Mesenchymal stem cell (in vitro differentiated cells and primary cell): Measurements from ENCODE around the gene MAN1C1.
"Not testable (repeated sequence)": the region's sequence is repeated elsewhere in the genome, so short reads cannot be mapped to it uniquely, and the experiment has no call there.

ENCODE experiments used
- DNase-seq: peaks from one replicate; pipeline ENCODE4 v3.0.0-alpha.2; 2013
- H2AFZ ChIP-seq: one replicate; pipeline ENCODE4 v1.6.1; 2013; ENCODE audit warnings: low read depth, mild to moderate bottlenecking, control low read depth, inconsistent platforms, low read length, moderate library complexity
- H2AK5ac ChIP-seq: 2 replicates; pipeline ENCODE4 v1.6.1; 2013; ENCODE audit warnings: low read length, moderate library complexity, mild to moderate bottlenecking, inconsistent platforms; ENCODE audit not compliant: severe bottlenecking
- H2BK120ac ChIP-seq: one replicate; pipeline ENCODE4 v1.6.1; 2013; ENCODE audit warnings: low read depth, mild to moderate bottlenecking, inconsistent platforms, low read length, moderate library complexity
- H2BK12ac ChIP-seq, 2 experiments: one replicate each; pipeline ENCODE4 v1.6.1; 2013; ENCODE audit warnings: inconsistent platforms in 2 of 2, low read length in 2 of 2, mild to moderate bottlenecking in 2 of 2, moderate library complexity in 2 of 2, control low read depth in 1 of 2
- H2BK15ac ChIP-seq: one replicate; pipeline ENCODE4 v1.6.1; 2013; ENCODE audit warnings: mild to moderate bottlenecking, low read depth, inconsistent platforms; ENCODE audit not compliant: poor library complexity, severe bottlenecking
- H2BK5ac ChIP-seq: 2 replicates; pipeline ENCODE4 v1.6.1; 2013; ENCODE audit warnings: low read depth, mild to moderate bottlenecking, low read length, control low read depth, inconsistent platforms; ENCODE audit not compliant: poor library complexity, severe bottlenecking
- H3K14ac ChIP-seq, 2 experiments: one replicate each; pipeline ENCODE4 v1.6.1; 2013; ENCODE audit warnings: inconsistent platforms in 2 of 2, low read length in 2 of 2, control low read depth in 1 of 2, mild to moderate bottlenecking in 1 of 2, moderate library complexity in 1 of 2
- H3K18ac ChIP-seq, 2 experiments: one replicate each; pipeline ENCODE4 v1.6.1; 2013; ENCODE audit warnings: inconsistent platforms in 2 of 2, low read length in 2 of 2, control low read depth in 1 of 2, low read depth in 1 of 2, mild to moderate bottlenecking in 1 of 2
- H3K23ac ChIP-seq, 2 experiments: one replicate each; pipeline ENCODE4 v1.6.1; 2013; ENCODE audit warnings: inconsistent platforms in 2 of 2, low read length in 2 of 2, mild to moderate bottlenecking in 2 of 2, moderate library complexity in 2 of 2, control low read depth in 1 of 2
- H3K27ac ChIP-seq: 2 replicates; pipeline ENCODE4 v1.5.1; 2013; ENCODE audit warnings: mild to moderate bottlenecking, moderate library complexity, low read length, control low read depth, inconsistent platforms; ENCODE audit not compliant: poor library complexity, severe bottlenecking
- H3K27me3 ChIP-seq, 2 experiments: 2 replicates each; pipeline versions ENCODE4 v1.6.1 to v1.7.0; 2013; ENCODE audit warnings: low read length in 2 of 2, mild to moderate bottlenecking in 2 of 2, moderate library complexity in 2 of 2, control low read depth in 1 of 2, inconsistent platforms in 1 of 2; ENCODE audit not compliant: control insufficient read depth in 1 of 2, insufficient read depth in 1 of 2
- H3K36me3 ChIP-seq, 2 experiments: 2 replicates each; pipeline versions ENCODE4 v1.6.1 to v1.7.0; 2013; ENCODE audit warnings: low read length in 2 of 2, control low read depth in 1 of 2, inconsistent platforms in 1 of 2, low read depth in 1 of 2, mild to moderate bottlenecking in 1 of 2; ENCODE audit not compliant: insufficient read depth in 2 of 2, control insufficient read depth in 1 of 2
- H3K4ac ChIP-seq, 2 experiments: one replicate each; pipeline ENCODE4 v1.6.1; 2013; ENCODE audit warnings: inconsistent platforms in 2 of 2, low read length in 2 of 2, mild to moderate bottlenecking in 2 of 2, moderate library complexity in 2 of 2, control low read depth in 1 of 2, low read depth in 1 of 2
- H3K4me1 ChIP-seq: 2 replicates; pipeline ENCODE4 v1.6.1; 2013; ENCODE audit warnings: low read depth, low read length, control low read depth; ENCODE audit not compliant: control insufficient read depth, insufficient read depth
- H3K4me2 ChIP-seq: 2 replicates; pipeline ENCODE4 v1.6.1; 2013; ENCODE audit warnings: low read length, mild to moderate bottlenecking, inconsistent platforms; ENCODE audit not compliant: poor library complexity, severe bottlenecking
- H3K4me3 ChIP-seq, 2 experiments: 2 replicates each; pipeline versions ENCODE4 v1.5.1 to v1.7.0; 2013; ENCODE audit warnings: low read length in 2 of 2, mild to moderate bottlenecking in 2 of 2, control low read depth in 1 of 2, low read depth in 1 of 2; ENCODE audit not compliant: insufficient read depth in 1 of 2
- H3K79me1 ChIP-seq: replicated peaks from 2 replicates; pipeline ENCODE4 v1.6.1; 2013; ENCODE audit warnings: mild to moderate bottlenecking, control low read depth, low read length, inconsistent platforms; ENCODE audit not compliant: poor library complexity, severe bottlenecking
- H3K9ac ChIP-seq: 2 replicates; pipeline ENCODE4 v1.7.0; 2013; ENCODE audit warnings: mild to moderate bottlenecking, low read length, moderate library complexity
- H3K9me3 ChIP-seq: 2 replicates; pipeline ENCODE4 v1.7.0; 2013; ENCODE audit warnings: mild to moderate bottlenecking, low read length; ENCODE audit not compliant: control insufficient read depth
- H4K8ac ChIP-seq: one replicate; pipeline ENCODE4 v1.6.1; 2013; ENCODE audit warnings: inconsistent platforms, mild to moderate bottlenecking, low read length, moderate library complexity
- H4K91ac ChIP-seq: one replicate; pipeline ENCODE4 v1.6.1; 2013; ENCODE audit warnings: mild to moderate bottlenecking, low read length, inconsistent platforms
- WGBS: methylation state at CpG from one replicate; pipeline ENCODE4 v1.1.7; 2013; ENCODE audit warnings: mixed read lengths; 5-methylcytosine and 5-hydroxymethylcytosine counted together

MAN1C1 gene

GRCh38 chr1:25586181-25586588 lies 30.4 kb upstream of the MAN1C1 start:
- 84% methylated on average over 13 of the region's 16 CpGs for WGBS
- Histone ChIP-seq H3K4me3 (no peak overlapping the region), H3K4me2 (no peak overlapping the region), H2AFZ (no peak overlapping the region), H4K91ac (no peak overlapping the region), H2BK5ac (no peak overlapping the region), H3K14ac (peak overlapping the region in 1 of 2 experiments; percentile 89), H3K9me3 (peaks cover 5% of the 10 kb centered on the region), H3K36me3 (peaks cover 0 to 3% of the 10 kb centered on the region in 2 experiments), H2AK5ac (no peak overlapping the region), H3K27ac (no peak overlapping the region), H3K18ac (no peak overlapping the region), H3K4ac (no peak overlapping the region), H2BK12ac (peak overlapping the region in 1 of 2 experiments; percentile 37), H2BK15ac (no peak overlapping the region), H3K79me1 (no peaks in the 10 kb centered on the region), H3K27me3 (peaks cover 0 to 4% of the 10 kb centered on the region in 2 experiments), H2BK120ac (no peak overlapping the region), H3K23ac (peak overlapping the region in 1 of 2 experiments; percentile 2), H3K4me1 (peaks cover 2% of the 10 kb centered on the region), H3K9ac (no peak overlapping the region), H4K8ac (no peak overlapping the region)
- DNase-seq: no peak

GRCh38 chr1:25587290-25587689 lies 29.3 kb upstream of the MAN1C1 start:
- no peak overlapping the region for H3K4me3 ChIP-seq
- no peak overlapping the region for H3K23ac ChIP-seq
- DNase-seq: no peak
- H3K4ac ChIP-seq: no peak overlapping the region
- no peak overlapping the region for H3K18ac ChIP-seq
- H3K36me3 ChIP-seq: peaks cover 0 to 3% of the 10 kb centered on the region in 2 experiments
- H3K14ac ChIP-seq: no peak overlapping the region
- no peak overlapping the region for H3K27ac ChIP-seq
- 83% methylated on average over 8 of the region's 8 CpGs for WGBS
- H3K79me1 ChIP-seq: no peaks in the 10 kb centered on the region
- no peak overlapping the region for H2BK5ac ChIP-seq
- H2BK15ac ChIP-seq: no peak overlapping the region
- no peak overlapping the region for H3K9ac ChIP-seq
- peaks cover 5% of the 10 kb centered on the region for H3K9me3 ChIP-seq
- no peak overlapping the region for H4K91ac ChIP-seq
- H2AFZ ChIP-seq: no peak overlapping the region
- H3K4me2 ChIP-seq: no peak overlapping the region
- H2BK12ac ChIP-seq: no peak overlapping the region
- H2BK120ac ChIP-seq: no peak overlapping the region
- peaks cover 2% of the 10 kb centered on the region for H3K4me1 ChIP-seq
- H4K8ac ChIP-seq: no peak overlapping the region
- no peak overlapping the region for H2AK5ac ChIP-seq
- H3K27me3 ChIP-seq: no peaks in the 10 kb centered on the region

GRCh38 chr1:25588224-25588623 lies 28.4 kb upstream of the MAN1C1 start:
- not testable (repeated sequence) for H3K14ac ChIP-seq, H2BK120ac ChIP-seq, DNase-seq, H2AK5ac ChIP-seq, H3K27me3 ChIP-seq, H3K9ac ChIP-seq, H4K91ac ChIP-seq, H2BK12ac ChIP-seq, H2BK5ac ChIP-seq, H2AFZ ChIP-seq, H3K4ac ChIP-seq, H2BK15ac ChIP-seq, H4K8ac ChIP-seq, H3K9me3 ChIP-seq, H3K36me3 ChIP-seq, H3K4me1 ChIP-seq, H3K27ac ChIP-seq, H3K4me3 ChIP-seq, H3K18ac ChIP-seq, H3K4me2 ChIP-seq, H3K79me1 ChIP-seq, H3K23ac ChIP-seq
- WGBS: 29% methylated on average over 5 of the region's 7 CpGs

GRCh38 chr1:25588786-25589185 lies 27.8 kb upstream of the MAN1C1 start:
- DNase-seq, H3K27ac ChIP-seq, H4K91ac ChIP-seq, H3K18ac ChIP-seq, H3K4me1 ChIP-seq, H2AK5ac ChIP-seq, H3K9me3 ChIP-seq, H2BK5ac ChIP-seq, H3K14ac ChIP-seq, H3K4me3 ChIP-seq, H3K36me3 ChIP-seq, H3K79me1 ChIP-seq, H3K9ac ChIP-seq, H3K4ac ChIP-seq, H3K23ac ChIP-seq, H2BK12ac ChIP-seq, H2BK120ac ChIP-seq, H2BK15ac ChIP-seq, H3K27me3 ChIP-seq, H3K4me2 ChIP-seq, H2AFZ ChIP-seq, H4K8ac ChIP-seq: not testable (repeated sequence)
- WGBS: 93% methylated on average over 8 of the region's 13 CpGs
